Gastrocnemius medialis (tissue), 4 donors: Measurements from ENCODE around the gene ABCC4.

Experiments
- POLR2A ChIP-seq, 2 donors: fragments of 450-650 bp; IDR thresholded peaks; one replicate each; pipeline ENCODE4 v1.6.1; 2017; ENCODE audit warnings: antibody characterized with exemption in 2 of 2, mild to moderate bottlenecking in 2 of 2, moderate library complexity in 2 of 2
- TF ChIP-seq, protein P1 (sequence below), 5 experiments: fragments of 450-650 bp in 3 of 5; fragments of 200-600 bp in 2 of 5; sonication (generic) in 2 of 5; IDR thresholded peaks in 4 of 5; conservative IDR thresholded peaks in 1 of 5; 1 replicate in 4 of 5; 2 replicates in 1 of 5; pipeline ENCODE4 v1.5.1; 2016 to 2019; ENCODE audit warnings: antibody characterized with exemption in 5 of 5, mild to moderate bottlenecking in 3 of 5, moderate library complexity in 3 of 5

DNA sequence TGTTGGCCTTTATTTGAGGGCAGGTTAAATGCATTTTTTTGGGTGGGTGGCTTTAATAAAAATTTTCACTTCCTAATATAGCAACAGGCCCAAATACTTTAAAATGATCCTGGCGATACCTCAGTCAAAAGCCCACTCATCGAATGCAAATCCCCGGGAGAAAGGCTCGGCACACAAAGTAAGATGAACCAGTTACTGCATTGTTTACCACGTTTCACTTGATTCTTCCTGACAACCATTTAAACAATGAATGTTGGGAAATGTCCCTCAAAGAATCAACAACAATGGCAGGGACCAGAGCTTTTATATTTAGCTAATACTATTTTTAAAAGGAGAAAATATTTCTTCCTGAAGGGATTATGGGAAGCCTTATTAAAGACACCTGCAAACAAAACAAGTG, 187.7 kb downstream of the ABCC4 start:
- TF ChIP-seq POLR2A (IDR thresholded peaks at IDR 0.05) = no peak
- TF ChIP-seq, protein P1, sequence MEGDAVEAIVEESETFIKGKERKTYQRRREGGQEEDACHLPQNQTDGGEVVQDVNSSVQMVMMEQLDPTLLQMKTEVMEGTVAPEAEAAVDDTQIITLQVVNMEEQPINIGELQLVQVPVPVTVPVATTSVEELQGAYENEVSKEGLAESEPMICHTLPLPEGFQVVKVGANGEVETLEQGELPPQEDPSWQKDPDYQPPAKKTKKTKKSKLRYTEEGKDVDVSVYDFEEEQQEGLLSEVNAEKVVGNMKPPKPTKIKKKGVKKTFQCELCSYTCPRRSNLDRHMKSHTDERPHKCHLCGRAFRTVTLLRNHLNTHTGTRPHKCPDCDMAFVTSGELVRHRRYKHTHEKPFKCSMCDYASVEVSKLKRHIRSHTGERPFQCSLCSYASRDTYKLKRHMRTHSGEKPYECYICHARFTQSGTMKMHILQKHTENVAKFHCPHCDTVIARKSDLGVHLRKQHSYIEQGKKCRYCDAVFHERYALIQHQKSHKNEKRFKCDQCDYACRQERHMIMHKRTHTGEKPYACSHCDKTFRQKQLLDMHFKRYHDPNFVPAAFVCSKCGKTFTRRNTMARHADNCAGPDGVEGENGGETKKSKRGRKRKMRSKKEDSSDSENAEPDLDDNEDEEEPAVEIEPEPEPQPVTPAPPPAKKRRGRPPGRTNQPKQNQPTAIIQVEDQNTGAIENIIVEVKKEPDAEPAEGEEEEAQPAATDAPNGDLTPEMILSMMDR (IDR thresholded peaks at IDR 0.05 in 4 of 5, conservative IDR thresholded peaks at IDR 0.05 in 1 of 5) = no peak
